HG03558 (cell line): ENCODE results near the gene ZBTB20.

ENCODE experiments used
- ATAC-seq: cut with Tn5 transposase; IDR thresholded peaks from one replicate; pipeline ENCODE4 v1.9.1; 2021; ENCODE audit warnings: moderate number of reproducible peaks; ENCODE audit not compliant: unreplicated experiment; ENCODE audit errors: extremely low read depth

The ZBTB20 gene

DNA sequence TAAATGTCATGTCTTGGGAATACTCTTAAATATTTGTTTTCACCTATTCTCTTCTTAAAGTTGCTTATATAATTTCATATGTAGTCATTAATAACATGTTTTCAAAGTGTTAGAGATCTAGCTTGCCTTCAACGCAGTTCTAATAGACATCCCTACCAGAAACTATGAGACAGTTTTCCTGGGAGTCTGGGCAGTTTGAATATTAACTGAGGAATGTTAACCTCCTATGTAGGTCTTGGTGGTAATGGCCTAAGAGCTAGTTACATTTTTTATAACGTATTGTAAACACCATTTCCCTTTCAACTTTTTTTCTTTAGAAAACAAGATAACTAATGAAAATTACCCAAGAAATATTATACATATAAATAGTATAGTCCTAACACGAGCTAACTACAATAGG is 525.1 kb downstream of the ZBTB20 start:
- ATAC-seq: no peak

DNA sequence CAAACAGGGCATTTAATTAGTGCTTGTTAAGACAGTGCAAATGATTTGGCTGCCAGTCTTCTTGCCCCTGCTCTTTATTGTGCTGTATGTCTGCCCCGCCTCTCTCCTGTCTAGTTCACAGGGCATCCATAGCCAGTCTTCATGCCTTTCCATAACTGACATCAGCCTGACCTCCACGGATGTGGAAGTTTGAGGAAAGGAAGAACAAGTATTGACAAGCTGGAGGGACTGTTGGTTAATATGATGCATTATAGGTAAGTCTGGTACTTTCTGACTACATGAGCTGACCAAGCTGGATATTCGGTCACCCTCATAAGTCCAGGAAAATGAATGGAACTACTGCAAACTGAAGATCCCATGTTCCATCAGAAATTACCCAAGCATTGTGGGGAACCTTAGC is 527.3 kb downstream of the ZBTB20 start:
- no peak for ATAC-seq

DNA sequence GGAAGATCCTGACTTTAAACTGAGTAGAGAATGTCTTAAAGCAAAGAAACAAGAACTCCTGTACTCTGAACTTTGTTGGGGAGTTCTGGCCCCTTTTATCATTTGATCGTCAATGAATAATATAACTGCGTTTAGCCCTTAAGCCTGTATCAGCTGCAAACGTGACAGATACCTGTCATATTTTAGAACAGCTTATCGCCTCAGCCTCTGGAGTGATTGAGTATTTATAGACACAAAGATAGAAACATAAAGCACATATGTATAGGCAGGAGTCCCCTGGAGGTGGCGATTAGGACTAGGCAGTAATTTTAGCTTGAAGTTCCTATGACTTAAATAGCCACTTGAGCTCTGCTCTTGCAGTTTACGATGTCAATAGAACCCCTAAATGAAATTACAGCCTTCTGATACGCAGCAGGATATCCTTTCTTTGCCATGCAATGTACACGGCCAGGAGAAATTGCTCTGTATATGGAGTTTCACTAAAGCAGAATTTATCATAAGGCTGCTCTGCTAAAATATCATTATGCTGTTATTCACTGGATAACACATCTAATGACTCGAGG is 531.5 kb downstream of the ZBTB20 start:
- ATAC-seq: no peak

DNA sequence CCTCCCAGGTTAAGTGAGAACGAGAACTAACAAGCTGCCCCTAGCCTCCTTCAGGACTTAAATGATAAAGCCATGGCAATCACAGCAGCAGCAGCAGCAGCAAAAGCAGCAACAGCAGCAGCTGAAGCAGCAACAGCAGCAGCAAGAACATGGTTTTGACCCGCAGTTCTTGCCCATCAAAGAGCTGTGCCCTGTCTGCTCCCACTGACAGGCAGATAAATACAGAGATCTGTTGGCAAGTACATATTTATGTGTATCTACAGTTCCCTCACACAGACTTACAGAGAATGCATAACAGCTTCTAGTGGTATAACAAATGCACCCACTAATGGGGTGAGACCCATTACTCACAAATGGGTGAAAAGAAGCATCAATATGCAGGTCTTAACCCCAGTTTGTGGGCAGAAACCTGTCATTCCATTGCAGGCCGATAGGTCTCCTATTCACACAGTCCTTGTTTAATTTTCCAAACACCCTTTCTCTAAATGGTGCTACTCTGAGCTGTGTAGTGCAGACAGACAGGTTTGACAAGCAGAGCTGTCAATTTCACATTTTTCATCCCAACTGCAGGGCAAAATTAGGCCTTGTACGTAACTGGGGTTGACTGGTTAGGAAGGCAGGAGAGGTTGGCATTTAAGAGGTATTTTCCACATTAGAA is 537.0 kb downstream of the ZBTB20 start:
- no peak for ATAC-seq

DNA sequence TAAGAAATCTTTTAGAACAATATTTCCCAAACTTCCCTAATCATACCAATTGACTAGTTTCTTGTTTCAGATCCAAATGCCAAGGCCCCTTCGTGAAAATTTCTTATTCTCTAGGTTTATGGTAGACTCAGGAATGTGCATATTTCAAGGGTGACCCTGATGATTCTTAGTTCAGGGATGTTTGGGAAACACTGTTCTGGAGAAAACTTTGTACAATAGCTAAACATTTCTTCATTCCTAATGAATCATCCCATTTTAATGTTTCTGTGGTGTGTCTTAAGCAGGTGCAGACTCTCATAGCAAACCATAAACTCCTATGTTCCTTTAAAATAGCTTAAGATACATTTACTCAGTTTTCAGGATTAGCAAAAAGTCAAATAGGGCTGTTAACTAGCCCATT is 538.8 kb downstream of the ZBTB20 start:
- ATAC-seq: no peak

DNA sequence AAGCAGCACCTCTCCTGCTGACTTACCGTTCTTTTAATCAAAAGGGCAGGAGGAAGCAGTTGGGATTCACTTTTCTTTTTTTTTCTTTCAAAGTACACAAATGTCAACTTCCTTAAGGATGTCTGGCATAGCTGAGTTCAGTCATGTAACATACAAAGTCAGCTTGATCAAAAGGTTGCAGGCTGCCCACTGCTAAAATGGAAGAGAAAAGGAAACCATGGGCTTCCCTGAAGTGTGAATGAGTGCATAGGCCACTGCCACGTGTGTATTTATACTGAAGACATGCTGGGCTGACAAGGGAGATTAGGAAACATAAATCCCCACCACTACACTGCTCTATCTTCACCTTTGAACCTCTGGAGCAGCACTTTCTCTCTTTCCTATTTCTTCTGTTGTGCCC is 540.8 kb downstream of the ZBTB20 start:
- no peak for ATAC-seq

DNA sequence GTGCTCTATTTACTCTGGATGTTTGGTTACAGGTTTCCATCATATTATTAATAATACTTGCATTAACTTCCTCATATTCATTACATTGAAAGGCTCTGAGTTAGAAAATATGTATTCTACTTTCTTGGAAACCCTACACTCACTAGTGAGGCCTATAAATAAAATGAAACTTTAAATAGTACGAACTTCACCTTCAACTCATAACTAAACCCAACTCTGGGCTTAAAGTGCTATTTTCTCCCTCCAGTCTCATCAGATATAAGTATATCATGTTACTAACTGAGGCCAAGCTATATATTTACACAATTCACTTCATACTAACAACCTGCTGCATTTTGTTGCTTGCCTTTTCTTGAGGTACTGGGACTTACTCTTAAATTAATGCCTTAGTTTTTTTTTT is 546.5 kb downstream of the ZBTB20 start:
- no peak for ATAC-seq

DNA sequence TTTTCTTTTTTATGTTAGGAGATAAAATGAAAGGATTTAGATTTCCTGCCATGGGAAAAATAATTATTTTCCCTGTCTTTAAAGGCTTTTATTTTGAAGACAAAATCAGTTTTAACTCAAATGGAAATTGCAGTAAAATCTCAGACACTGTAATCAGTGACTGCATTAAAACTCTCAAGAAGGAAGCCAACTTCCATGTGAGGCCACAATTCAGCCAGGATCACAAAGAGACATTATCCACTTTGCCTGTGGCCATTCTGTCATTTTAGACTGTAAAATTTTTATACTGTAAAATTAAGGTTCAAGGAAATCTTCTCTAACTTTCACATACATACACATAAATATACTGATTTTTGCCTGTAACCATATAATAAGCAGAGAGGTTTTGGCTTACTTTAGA is 549.2 kb downstream of the ZBTB20 start:
- no peak for ATAC-seq

DNA sequence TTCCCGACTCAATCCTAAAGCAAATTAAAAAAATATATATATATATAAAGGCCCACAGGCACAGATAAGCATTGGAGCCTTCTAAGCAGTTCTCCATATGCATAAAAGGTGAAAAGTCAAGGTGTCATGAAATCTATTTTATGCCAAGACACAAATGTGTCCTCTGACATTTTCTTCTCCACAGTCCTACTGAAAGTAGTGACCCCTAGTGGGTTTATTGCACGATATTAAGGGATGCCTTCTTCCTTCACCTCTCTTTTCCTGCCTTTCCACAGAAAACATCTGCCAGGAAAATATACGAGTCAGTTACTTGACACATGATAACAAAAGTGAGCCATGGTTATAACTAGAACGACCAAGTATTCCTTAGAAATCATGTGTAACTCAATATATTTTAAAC is 550.1 kb downstream of the ZBTB20 start:
- ATAC-seq: no peak

DNA sequence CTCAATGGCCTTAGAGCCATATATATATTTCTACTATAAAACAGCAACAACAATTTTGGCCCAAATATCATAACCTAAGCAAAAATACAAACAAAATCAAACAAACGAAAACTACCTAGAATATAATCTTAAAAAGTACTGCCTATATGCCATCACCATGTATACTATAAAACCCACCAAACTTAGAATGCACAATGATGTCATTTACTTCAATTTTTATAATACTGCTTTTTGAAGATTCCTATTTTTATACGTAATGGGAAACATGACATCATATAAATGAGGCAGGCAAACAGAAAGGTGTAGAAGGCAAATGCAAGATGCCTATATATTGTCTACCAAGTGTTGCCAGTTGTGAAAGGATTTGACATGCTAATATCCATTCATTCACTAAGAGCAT is 550.9 kb downstream of the ZBTB20 start:
- ATAC-seq: no peak

DNA sequence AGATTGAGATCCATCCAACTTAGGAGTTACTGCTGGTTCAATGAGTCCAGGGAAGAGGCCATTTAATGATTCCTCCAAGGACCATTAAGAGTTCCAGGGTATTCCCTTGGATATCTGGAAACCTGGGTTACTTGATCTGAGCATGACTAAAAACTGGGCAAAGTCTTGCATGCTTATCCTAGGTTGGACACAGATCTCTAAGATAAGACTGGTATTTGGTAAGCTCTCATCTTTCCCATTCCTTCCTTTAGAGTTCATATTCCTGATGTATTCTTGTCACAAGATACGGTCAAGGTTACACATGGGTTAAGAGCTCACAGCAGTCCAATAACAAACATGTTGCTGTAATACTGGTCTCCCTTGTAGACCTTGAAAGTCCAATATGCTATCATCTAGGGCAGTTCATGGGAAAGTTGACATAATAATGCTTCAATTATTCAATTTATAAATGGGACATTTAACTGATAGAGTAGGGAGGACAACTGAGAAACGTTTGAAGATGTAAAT is 551.5 kb downstream of the ZBTB20 start:
- ATAC-seq: no peak

DNA sequence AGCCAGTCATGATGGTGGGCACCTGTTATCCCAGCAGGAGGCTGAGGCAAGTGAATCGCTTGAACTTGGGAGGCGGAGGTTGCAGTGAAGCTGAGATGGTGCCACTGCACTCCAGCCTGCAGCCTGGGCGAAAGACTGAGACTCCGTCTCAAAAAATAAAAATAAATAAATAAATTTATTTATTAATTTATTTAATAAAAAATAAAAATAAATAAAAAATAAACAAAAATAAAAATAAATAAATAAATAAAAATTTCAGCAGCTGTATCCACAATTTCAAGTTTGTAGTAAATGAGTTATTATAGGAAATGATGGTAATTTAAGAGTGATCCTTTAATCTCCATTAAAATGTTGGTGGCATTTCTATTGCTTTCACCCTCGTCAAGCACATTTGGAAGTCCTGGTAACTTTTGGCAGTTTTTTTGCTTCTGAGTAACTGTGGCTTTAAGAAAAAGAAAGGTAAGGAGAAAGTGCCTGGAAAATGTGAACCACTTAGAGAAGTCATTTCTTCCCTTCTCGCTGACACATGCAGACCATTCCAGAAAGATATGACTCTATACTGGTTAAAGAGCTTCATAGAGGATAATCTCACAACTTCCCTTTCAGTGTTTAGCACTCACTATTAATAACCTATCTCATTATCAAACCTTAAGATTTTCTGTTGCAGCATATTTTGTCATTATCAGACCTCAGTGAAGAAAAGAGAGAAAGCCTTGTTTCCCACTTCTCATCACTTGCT is 556.6 kb downstream of the ZBTB20 start:
- no peak for ATAC-seq

DNA sequence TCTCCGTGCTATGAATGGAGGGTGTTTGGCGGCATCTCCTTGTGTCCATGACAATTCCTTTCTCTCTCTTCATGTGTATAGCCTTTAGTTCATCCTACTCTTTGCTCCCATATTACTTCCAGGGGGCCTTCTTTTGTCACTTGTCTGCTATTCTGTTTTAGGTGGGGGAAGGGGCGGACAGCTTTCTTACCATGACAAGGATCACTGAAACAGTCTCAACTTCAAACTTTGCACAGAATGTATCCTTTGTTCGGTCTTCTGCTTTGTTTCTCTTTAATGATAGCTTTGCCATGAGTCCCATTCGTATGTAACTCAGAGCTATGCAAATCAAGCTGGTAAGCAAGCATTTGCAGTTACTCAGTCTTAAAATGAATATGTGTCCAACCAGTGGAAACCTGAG is 559.1 kb downstream of the ZBTB20 start:
- no peak for ATAC-seq

DNA sequence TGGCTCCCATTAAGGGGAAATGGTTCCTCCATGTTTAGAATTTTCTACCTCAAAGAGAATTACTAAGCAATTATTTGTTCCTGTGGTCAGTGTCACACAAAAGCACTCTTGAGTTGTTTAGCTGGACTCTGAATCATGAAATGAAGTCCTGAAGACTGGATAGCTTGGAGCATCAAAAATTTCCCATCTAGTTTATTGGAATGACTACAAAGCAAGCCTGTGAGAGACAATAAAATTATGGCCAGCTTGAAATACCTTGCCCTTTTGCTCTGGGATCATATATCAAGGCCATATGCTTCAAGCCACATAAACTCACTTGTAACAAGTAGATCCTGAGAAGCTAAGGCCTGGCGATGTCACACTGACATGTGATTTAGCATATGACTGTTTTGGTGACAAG is 561.0 kb downstream of the ZBTB20 start:
- ATAC-seq: no peak

DNA sequence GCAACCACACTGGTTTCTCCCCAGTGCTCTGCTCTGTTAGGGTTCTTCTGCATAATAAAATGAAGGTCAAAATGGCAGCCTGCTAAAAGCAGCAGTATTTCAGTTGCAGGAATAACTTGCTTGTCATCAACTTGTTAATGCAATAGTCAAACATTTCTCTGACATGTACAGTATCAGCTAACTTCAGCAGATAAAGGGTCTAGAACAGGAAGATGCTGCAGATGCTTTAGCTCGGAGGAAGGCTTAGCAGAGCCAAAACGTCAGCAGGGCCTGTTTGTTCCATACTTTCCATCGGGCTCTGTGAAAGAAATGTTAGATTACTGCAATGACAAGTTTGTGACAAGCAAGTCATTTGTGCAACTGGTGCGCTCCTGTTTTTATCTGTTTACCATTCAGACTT is 561.4 kb downstream of the ZBTB20 start:
- no peak for ATAC-seq

DNA sequence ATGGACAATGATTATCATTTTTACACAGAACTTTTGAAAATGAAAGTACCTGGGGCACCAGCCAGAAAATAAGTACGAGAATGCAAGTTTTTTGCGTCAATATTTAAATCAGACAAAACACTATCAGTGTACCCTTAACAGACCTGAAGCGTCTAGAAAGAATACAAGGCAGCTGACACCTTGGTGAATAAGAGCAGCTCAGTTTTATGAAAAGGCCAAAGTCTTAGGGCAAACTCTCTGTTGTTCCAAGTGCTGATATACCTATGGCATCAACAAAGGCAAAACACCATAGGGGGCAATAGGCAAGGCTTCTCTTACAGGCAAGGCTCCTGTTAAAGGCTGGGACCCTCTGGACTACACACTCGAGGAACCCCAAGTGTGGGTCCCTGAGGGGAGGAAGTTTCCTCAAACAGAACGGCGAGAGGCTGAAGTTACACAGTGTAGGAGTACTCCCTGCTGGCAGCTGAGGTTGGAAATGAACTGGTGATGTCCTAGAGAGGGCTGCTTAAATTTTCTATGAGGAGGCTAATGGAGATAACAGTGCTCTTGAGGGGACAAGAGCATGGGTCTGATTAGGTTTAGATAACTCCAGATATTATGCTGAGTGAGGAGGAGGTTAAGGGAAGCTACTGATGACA is 562.2 kb downstream of the ZBTB20 start:
- no peak for ATAC-seq

DNA sequence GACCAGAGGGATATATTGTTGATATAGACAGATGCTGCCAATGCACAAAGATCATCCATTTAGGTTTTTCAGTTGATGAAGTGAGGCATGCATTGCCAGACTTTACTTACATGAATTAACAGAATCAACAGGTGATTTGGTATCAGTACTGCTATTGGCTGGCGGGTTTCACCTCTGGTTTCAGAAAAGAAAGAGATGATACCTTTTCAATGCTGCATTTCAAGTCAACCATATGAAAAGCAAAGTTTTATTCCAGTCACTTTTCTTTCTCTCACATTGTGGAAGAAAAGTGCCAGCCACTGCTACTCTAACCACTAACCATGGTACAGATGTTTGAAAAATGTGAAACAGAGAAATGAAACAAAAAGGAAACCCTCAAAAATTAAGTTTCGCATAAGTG is 564.2 kb downstream of the ZBTB20 start:
- ATAC-seq: peak; percentile 77

DNA sequence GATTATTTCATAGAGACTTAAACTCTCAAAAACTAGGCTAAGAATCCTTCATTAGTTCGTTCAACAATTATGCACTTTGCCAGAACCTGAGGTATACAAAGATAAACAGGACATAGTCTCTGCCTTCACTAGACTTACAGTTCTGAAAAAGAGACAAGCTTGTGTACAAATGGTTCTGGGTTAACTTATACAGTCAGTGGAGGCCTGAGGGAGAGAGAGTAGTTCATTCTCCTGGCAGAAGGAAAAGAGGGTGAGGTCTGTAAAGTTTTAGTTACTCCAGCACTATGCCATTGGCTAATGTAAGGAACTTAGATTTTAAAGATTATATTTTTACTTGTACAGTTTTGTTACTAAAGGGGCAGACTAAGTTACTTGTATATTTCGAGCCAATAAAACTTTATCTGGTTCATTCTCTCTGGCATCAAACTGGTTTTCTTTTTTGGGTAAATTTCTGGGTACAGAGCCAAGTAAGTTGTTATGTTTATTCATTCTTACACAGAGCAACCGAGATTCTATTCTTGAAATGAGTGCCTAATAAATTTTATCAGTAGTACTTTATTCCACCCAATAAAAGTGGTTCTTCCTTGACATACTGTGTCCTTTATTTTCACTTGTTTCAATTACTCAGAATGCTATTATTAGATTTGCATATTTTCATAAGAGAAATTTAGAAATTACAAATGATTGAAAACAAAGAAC is 574.6 kb downstream of the ZBTB20 start:
- no peak for ATAC-seq

DNA sequence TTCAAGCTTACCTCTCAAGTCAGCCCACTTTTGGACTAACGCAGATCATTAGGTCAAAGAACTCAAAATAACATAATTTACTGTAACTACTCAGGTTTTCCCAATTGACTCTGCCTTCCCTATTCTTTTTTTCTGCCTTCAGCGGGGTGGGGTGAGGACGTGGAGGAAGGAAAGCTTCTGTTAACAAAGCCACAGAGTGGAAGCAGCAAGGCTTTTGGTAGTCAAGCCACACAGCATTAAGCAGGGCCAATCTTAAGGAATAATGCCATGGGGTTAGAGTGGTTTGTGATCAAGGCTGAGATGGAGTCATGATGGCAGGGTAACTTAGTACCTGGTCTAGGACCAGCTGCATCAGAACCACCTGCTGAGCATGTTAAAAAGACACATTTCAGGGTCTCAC is 575.7 kb downstream of the ZBTB20 start:
- ATAC-seq: no peak

DNA sequence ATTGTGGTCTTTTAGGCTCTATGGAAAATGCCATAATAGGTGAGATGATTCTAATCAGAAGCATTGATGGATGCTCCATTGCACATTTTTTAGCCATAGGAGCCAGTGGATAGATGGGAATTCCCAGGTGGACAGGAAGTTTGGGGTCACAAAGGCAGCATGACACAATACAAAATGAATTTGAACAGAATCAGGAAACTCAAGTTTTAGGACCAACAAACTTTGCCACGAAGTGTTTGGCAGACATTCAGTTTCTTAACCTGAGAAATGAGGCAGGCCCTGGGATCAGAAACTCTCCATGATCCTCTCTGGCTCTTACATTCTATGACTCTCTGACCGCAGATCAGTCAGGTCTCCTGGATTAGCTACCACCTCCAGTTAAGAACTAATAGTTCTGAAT is 577.9 kb downstream of the ZBTB20 start:
- no peak for ATAC-seq

DNA sequence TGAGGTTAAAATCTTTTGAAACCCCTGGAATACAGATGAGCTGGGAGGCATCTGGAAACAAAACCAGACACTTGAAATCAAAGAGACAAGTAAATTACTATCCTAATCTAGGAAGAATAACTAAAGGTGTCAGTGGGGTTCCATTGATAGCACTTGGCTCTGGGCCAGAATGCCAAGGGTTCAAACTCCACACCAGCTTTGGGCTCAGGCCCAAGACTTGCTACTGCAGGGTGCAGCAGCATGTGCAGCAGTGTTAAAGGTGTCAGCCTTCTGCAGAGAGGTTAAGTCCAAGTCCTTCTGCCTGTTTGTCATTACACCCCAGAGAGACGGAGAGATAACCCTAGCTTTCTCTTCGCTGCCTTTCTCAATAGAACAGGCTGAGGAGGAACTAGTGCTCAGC is 579.3 kb downstream of the ZBTB20 start:
- no peak for ATAC-seq
